ENCODE data around the gene LTBP3.

Gene LTBP3

GRCh38 chr11:65604258-65604657, 46.1 kb upstream of the LTBP3 start (continued):
- TF ChIP-seq TSHZ1 (tag by site-specific recombination; IDR thresholded peaks at IDR 0.05; ENCODE audit: borderline replicate concordance): no peak
- TF ChIP-seq SETDB1 (IDR thresholded peaks at IDR 0.05; ENCODE audit: insufficient read length, low read length): no peak
- TF ChIP-seq ZNF580 (tag by site-specific recombination; IDR thresholded peaks at IDR 0.05): no peak
- TF ChIP-seq TCF7L2 (IDR thresholded peaks at IDR 0.05; ENCODE audit: borderline replicate concordance, low read depth, low read length): no peak
- no peak for TF ChIP-seq ZBTB8A (tag by site-specific recombination; IDR thresholded peaks at IDR 0.05)
- no peak for TF ChIP-seq ZNF639 (tag by site-specific recombination; IDR thresholded peaks at IDR 0.05)
- no peak for TF ChIP-seq ZNF658 (tag by site-specific recombination; IDR thresholded peaks at IDR 0.05)
- no peak for TF ChIP-seq BCL11A (tag by site-specific recombination; IDR thresholded peaks at IDR 0.05; ENCODE audit: low read depth)

- no peaks in the 10 kb centered on the region for H3K9me3 ChIP-seq (ENCODE audit: control insufficient read depth, insufficient read depth, low read depth, low read length)
- H3K4me1 ChIP-seq (ENCODE audit: control insufficient read depth, insufficient read depth, low read length): no peaks in the 10 kb centered on the region
- no peak overlapping the region for H3K4me3 ChIP-seq (ENCODE audit: low read depth, low read length)
- no peak overlapping the region for H3K27ac ChIP-seq (ENCODE audit: extremely low read depth, low read depth, low read length)
- ChIA-PET CTCF (interaction anchor here (1.2 kb wide), 1 partner anchor 13 kb away, joined by 3 read pairs; no protein-coding TSS in a partner anchor), POLR2A (interaction anchor here (0.5 to 1.2 kb wide), 3 partner anchors 8 to 91 kb away, joined by 3 read pairs; no protein-coding TSS in a partner anchor)
- peaks cover 0 to 47% of the 10 kb centered on the region in 2 experiments; a peak in 2 of 3 replicates for H3K36me3 ChIP-seq (ENCODE audit: control insufficient read depth in 2 of 2, insufficient read depth in 1 of 2, low read length in 2 of 2)
- TF ChIP-seq ZNF175 (tag by site-specific recombination; IDR thresholded peaks at IDR 0.05) (no peak), AEBP2 (tag by site-specific recombination; IDR thresholded peaks at IDR 0.05; ENCODE audit: borderline replicate concordance) (no peak), SP2 (tag by site-specific recombination; IDR thresholded peaks at IDR 0.05) (no peak), ZNF426 (tag by site-specific recombination; IDR thresholded peaks at IDR 0.05) (no peak), SCRT1 (tag by site-specific recombination; IDR thresholded peaks at IDR 0.05; ENCODE audit: borderline replicate concordance) (no peak), ZNF416 (tag by site-specific recombination; IDR thresholded peaks at IDR 0.05) (no peak), ZBTB11 (tag by site-specific recombination; conservative IDR thresholded peaks at IDR 0.05; ENCODE audit: low read depth) (no peak), ZNF549 (tag by site-specific recombination; IDR thresholded peaks at IDR 0.05) (no peak), PRDM4 (tag by site-specific recombination; IDR thresholded peaks at IDR 0.05) (no peak), ZNF169 (tag by site-specific recombination; IDR thresholded peaks at IDR 0.05) (no peak), ZNF221 (tag by site-specific recombination; IDR thresholded peaks at IDR 0.05; ENCODE audit: borderline replicate concordance) (no peak), ZNF488 (tag by site-specific recombination; IDR thresholded peaks at IDR 0.05) (no peak), WT1 (tag by site-specific recombination; IDR thresholded peaks at IDR 0.05) (no peak), ZBTB1 (tag by site-specific recombination; IDR thresholded peaks at IDR 0.05) (no peak), ZNF654 (tag by site-specific recombination; IDR thresholded peaks at IDR 0.05; ENCODE audit: low read depth) (no peak)
Measured at GRCh38 chr11:65599955-65600246, 41.7 kb upstream of the LTBP3 start.

Measured in HEK293 (cell line).